GM19372 (cell line): Measurements from ENCODE around the gene ATP6V0E1.
"Not testable (repeated sequence)": the region's sequence is repeated elsewhere in the genome, so short reads cannot be mapped to it uniquely, and the experiment has no call there.

Source experiments
- ATAC-seq: cut with Tn5 transposase; IDR thresholded peaks from one replicate; pipeline ENCODE4 v1.9.1; 2021; ENCODE audit warnings: mild to moderate bottlenecking, low read depth, moderate library complexity; ENCODE audit not compliant: unreplicated experiment

The ATP6V0E1 gene

DNA sequence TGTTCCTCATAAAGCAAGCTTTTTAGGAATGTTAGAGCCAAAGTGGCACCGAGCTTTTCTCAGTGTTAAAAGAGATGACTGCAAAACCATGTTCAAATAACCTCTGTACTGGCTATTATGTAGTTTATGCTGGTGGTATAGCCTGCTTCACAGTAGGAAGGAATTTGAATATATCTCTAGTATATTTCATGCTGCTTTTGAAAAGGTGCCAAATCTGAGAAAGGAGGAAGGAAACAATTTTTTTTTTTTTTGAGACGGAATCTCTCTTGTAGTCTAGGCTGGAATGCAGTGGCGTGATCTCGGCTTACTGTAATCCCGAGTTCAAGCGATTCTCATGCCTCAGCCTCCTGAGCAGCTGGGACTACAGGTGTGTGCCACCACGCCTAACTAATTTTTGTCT is 86.1 kb downstream of the ATP6V0E1 start:
- no peak for ATAC-seq

DNA sequence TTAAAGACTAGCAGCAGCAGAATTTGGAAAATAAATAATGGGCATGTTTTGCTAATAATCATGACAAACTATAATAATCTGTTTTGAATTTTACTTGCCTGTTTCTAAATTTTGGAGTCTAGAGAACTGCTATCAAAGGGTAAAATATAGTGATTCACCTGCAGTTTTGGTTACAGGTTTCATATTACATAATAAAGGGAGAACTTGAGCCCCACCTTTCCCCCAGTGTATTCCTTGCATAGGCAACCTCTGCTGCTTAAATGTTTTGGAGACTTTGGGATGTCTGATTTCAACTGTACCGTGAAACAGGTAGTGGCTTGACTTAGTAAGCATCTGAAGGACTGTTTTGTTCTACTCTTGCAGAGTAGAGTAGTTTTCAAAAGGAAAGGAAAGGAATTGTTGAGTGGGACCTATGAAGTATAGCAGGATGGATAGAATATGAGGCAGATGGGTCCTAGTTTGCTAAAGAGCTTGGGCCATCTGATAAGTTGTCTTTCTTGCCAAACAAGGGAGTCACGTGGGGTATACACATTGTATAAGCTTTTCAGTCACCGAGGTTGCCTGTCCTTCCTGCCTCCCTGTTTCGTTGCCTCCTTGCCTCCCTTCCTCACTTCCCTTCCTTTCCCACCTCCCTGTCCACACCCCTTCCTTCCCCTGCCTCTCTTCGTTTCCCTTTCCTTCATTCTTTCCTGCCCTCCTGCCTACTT is 91.7 kb downstream of the ATP6V0E1 start:
- no peak for ATAC-seq

DNA sequence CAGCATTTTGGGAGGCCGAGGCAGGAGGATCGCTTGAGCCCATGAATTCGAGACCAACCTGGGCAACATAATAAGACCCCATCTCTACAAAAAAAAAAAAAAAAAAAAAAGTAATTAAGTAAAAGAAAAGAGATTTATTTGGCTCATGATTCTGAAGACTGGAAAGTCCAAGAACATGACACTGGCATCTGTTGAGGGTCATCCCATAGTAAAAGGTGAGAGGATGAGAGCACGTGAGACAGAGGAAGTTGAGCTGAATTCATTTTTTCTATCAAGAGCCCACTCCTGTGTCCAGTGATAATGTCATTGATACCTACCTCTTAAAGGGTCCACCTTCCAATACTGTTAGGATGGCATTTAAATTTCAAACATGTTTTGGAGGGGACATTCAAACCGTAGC is 92.4 kb downstream of the ATP6V0E1 start:
- no peak for ATAC-seq

DNA sequence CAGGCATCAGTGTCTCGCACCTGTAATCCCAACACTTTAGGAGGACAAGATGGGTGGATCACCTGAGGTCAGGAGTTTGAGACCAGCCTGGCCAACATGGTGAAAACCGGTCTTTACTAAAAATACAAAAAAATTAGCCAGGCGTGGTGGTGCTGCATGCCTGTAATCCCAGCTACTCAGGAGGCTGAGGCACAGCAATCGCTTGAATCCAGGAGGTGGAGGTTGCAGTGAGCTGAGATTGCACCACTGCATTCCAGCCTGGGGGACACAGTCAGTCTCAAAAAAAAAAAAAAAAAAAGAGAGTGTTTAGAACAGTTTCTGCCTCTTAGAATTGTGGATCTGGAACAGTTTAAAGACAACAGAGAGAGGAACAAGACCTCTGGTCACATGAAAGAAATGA is 92.9 kb downstream of the ATP6V0E1 start:
- ATAC-seq, result not testable (repeated sequence)

- no peak for ATAC-seq
Observed at GRCh38 chr5:173078878-173079277, 95.3 kb downstream of the ATP6V0E1 start.
